Colon (tissue), 2 donors: Measurements from ENCODE around the gene KLC3.
"Not testable (repeated sequence)": the region's sequence is repeated elsewhere in the genome, so short reads cannot be mapped to it uniquely, and the experiment has no call there.

Experiments used
- FAIRE-seq: peaks from 2 replicates; lab custom pipeline; 2012; peaks lifted over from hg19 to GRCh38; lab: Jason Lieb, UNC
- donor health status: control.
- donor health status: control.

KLC3 gene

GRCh38 chr19:45340232-45340898 is at the start of gene KLC3:
Gene KLC3, plus strand, starts transcription at chr19:45340750. Its CDS starts 4,792 bp downstream, at chr19:45345542.
- FAIRE-seq: no peak

DNA sequence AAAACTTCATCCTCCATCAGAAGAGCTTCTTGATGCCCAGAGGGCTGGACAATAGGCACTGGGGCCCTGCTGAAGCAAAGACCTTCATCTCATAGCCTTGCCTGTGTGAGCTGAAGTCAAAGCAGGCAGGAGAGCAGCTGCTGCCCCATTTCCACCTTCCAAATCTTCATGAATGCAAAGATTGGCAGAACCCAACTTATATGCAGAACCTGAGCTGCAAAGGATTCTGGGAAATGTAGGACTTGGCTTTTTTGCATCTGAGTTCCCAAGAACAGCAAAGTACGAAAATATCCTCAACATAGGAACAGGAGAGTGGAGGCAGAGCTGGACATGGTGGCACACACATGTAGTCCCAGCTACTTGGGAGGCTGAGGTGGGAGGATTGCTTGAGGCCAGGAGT is 48.7 kb upstream of the KLC3 start:
- no peak for FAIRE-seq

- FAIRE-seq: no peak
These were observed 46.9 kb upstream of the KLC3 start for GRCh38 chr19:45293682-45294081.

- no peak for FAIRE-seq
These were observed 46.1 kb upstream of the KLC3 start for GRCh38 chr19:45294291-45295029.

DNA sequence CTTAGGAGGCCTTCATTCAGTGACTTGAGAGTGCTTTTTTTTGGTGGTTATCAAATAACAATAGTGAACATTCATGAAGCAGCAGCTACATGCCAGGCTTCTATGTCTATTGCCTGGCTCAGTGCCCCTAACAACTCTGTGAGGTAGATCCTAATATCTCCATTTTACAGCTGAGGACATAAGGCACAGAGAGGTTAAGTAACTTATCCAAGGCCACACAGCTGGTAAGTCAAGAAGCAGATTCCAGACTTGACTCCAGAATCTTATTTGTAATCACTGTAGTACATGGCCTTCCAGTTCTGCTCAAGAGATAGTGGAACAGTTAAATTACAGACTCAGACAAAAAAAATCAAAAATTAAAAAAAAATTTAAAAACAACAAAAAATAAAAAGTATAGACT is 44.7 kb upstream of the KLC3 start:
- no peak for FAIRE-seq

DNA sequence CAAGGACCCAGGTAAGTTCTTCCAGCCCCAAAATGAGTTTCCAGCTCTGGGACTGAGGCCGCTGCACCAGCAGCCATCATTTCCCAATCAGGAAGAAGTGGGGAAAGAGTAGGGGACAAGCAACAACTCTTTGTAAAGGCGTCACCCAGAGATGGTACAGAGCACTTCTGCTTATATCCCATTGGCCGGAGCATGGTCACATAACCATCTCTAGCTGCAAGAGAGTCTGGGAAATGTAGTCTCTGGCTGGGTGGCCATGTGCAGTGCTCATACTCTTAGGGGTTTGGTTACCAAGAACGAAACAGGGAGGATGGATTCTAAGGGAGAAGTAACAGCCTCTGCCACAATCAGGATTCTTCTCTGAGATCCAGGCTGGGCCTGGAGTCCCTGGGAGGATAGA is 44.2 kb upstream of the KLC3 start:
- no peak for FAIRE-seq

- no peak for FAIRE-seq
These were observed 42.9 kb upstream of the KLC3 start for GRCh38 chr19:45297674-45298073.

GRCh38 chr19:45298264-45298663 is 42.3 kb upstream of the KLC3 start:
- no peak for FAIRE-seq

GRCh38 chr19:45299719-45300118 is 40.8 kb upstream of the KLC3 start:
- FAIRE-seq: no peak

GRCh38 chr19:45302416-45302815 is 38.1 kb upstream of the KLC3 start:
- no peak for FAIRE-seq

DNA sequence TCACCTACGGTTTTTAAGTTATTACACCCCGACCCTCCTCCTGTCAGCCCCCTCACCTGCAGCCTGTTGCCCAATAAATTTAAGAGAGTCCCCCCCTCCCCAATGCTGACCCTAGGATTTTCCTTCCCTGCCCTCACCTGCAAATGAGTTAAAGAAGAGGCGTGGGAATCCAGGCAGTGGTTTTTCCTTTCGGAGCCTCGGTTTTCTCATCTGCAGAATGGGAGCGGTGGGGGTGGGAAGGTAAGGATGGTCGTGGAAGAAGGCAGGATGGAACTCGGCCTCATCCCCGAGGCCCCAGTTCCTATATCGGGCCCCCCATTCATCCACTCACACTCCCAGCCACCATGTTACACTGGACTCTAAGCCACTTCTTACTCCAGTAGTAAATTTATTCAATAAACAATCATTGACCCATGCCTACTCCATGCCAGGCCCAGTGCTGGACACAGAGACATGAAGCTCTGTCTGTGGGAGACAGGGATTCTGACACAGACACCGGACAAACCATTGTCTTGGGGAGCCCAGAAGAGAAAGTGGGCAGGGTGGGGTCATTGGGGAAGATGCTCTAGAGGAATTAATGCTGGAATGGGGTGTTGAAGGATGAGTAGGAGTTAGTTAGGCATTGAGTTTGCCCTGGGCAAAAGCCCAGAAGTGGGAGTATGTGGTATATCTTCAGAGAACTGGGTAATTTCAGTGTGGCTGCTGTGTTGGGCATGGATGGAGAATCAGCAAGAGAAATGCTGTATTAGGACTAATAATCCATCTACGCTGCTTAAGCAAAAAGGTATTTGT is 37.1 kb upstream of the KLC3 start:
- FAIRE-seq: no peak

DNA sequence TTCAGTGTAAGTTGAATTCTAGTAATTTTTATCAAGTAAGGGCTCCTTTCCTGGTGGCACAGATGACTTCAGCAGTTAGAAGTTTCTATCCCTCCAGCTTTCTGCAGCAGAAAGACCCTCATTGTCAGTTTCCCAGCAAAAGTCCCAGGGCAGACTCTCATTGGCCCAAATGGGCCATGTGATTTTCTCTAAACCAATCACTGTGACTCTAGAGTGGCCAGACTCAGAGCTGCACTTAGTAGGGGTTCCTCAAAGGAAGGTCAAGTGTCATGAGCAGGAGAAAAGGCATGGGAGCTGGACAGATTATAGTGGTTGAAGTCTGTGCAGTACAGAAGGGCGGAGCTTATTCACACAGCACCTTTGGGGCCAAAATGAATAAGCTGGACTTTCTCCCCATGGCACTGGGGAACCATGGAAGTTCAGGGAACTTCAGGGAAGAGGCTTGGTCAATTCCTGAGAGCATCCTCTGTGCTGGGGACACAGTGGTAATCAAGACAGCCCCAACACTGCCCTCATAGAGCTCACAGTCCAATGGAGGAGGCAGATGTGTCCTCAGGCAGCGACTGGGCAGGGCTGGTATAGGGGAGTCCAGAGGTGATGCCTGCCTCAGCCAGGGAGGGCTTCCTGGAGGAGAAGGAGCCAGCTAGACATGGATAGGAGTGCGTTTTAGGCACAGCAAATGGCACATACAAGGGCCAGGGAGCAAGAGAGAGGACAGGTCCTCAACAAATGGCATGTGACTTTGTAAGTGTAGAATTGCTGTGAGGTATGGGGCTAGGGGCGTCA is 36.2 kb upstream of the KLC3 start:
- no peak for FAIRE-seq

DNA sequence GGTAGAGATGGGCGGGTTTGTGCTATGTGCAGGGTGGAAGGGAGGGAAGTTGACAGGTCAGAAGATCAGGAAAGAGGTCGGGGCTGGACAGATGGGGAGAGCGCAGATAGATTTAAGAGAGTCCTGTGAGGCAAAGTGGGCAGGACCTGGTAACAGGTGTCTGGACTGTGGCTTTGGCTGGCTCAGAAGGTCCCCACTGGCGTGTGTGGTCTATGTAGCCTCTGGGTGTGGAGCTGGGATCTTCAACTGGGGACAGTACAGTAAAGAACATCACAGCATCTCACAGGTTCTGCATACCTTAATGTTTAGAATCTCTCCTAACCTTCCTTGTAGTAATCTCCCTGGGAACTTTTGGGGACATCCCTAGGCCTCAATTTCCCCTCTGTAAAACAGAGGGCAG is 35.5 kb upstream of the KLC3 start:
- FAIRE-seq: no peak

DNA sequence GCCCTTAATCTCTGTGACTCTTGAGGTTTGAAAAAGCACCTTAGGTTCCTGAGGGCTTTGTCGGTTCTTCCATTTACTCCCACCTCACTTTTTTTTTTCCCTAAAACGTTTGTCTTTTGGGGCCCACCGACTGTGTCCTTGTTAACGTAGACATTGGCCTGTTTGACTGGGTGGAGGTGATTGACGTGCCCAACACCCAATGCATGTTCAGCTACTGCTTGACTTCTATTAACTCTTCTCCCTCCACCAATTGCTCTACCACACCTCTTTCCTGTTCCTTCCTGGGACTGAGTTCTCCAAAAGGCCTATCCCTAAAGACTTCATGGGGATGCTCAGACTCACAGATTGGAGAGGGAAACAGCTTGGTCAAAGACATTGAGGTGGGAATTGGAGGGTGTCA is 35.1 kb upstream of the KLC3 start:
- no peak for FAIRE-seq

GRCh38 chr19:45306040-45306439 is 34.5 kb upstream of the KLC3 start:
- no peak for FAIRE-seq

GRCh38 chr19:45306518-45307027 is 34.0 kb upstream of the KLC3 start:
- FAIRE-seq: no peak

DNA sequence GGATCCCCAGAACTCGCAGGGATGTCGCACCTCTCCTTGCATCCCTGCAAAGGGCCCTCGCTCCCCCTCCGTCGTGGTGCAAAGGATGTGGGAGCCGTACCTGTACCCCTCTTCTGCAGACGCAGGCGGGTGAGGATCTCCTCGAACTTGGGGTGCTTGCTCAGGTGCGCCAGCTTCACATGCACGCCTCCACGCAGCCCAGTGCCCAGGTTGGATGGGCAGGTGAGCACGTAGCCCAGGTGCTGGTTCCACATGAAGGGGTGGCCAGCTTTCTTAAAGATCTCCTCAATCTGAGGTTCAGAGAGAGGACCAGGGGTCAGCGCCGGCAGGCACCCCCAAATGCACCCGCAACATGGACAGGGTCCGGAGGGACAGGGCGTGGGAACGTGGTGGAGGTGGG is 33.2 kb upstream of the KLC3 start:
- no peak for FAIRE-seq

DNA sequence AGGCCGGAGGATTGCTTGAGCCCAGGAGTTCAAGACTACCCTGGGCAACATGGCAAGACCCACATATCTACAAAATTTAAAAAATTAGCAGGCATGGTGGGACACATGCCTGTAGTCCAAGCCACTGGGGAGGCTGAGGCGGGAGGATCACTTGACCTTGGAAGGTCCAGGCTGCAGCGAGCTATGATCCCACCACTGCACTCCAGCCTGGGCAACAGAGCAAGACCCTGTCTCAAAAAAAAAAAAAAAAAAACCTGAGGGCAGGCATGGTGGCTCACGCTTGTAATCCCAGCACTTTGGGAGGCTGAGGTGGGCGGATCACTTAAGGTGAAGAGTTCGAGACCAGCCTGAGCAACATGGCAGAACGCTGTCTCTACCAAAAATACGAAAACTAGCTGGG is 31.2 kb upstream of the KLC3 start:
- FAIRE-seq: not testable (repeated sequence)

DNA sequence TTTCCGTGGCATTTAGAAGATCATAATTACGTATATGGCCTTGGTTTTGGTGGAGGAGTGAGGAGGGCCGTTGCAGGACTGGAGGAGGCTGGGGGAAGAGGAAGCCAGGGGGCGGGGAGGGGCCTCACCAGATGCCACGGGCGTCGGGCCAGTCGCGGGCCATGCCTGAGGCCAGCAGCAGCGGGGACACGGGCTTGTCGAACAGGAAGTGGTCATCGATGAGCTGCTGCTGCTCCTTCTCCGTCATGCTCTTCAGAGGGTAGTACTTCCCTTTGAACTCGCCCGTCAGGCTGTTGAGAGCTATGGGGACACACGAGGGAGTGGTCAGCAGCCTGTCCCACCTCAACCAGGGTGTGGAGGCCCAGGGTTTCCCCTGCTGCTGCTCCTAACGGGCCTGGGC is 28.9 kb upstream of the KLC3 start:
- no peak for FAIRE-seq

DNA sequence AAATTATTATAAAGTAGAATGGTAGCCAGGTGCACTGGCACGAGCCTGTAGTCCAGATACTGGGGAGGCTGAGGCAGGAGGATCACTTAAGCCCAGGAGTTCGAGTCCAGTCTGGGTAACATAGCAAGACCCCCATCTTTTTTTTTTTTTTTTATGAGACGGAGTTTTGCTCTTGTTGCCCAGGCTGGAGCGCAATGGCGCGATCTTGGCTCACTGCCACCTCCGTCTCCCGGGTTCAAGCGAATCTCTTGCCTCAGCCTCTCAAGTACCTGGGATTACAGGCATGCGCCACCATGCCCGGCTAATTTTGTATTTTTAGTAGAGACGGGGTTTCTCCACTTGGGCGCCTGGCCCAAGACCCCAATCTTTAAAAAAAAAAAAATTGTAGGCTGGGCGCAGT is 28.3 kb upstream of the KLC3 start:
- not testable (repeated sequence) for FAIRE-seq

GRCh38 chr19:45314708-45315245 is 25.8 kb upstream of the KLC3 start:
- FAIRE-seq: no peak

DNA sequence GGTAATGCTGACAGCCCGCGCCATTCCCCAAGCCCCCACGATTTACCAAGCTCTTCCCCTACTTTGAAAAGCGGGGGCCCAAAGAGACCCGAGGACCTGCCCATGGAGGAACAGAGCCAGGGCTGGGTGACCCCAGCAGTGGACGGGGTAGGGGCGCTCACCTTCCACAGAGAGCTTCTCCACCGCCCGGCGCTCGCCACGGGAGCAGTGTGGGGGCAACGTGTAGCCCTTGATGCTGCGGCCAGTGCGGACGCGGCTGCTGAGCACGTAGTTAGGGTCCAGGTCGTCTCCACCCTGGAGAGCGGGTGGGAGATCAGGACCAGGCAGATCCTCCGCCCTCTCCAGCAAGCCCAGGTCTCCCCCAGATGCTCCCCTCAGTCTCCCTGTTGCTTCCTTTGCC is 25.2 kb upstream of the KLC3 start:
- no peak for FAIRE-seq
